ENCODE results near the gene GRIK4. TPM values are rescaled to one million over a fixed set of nuclear protein-coding genes. Genes with fewer than 3 reads are reported as not detected.

GRIK4 gene
- polyA plus RNA-seq, 1 experiment = 0.55 TPM

- DNase-seq (ENCODE audit: low read depth, low spot score) = no peak
- Histone ChIP-seq H3K9me3 (ENCODE audit: control insufficient read depth, insufficient read depth, low read length) (no peaks in the 10 kb centered on the region; the same call in 1 of the 2 replicates), H3K4me3 (ENCODE audit: low read depth, low read length) (no peak overlapping the region), H3K27me3 (ENCODE audit: control insufficient read depth, insufficient read depth, low read length) (peaks cover 15% of the 10 kb centered on the region), H3K27ac (ENCODE audit: low read depth, low read length) (no peak overlapping the region)
- CTCF ChIA-PET = interaction anchor here (1.0 kb wide), 1 partner anchor 240 kb away, joined by 3 read pairs; no protein-coding TSS in a partner anchor
- POLR2A ChIA-PET = no interaction called here
- TF ChIP-seq CTCF (IDR thresholded peaks at IDR 0.05; ENCODE audit: low read depth, low read length) = no peak
Observed at GRCh38 chr11:120954381-120954780, 442.8 kb downstream of the GRIK4 start.

- TF ChIP-seq CTCF (IDR thresholded peaks at IDR 0.05; ENCODE audit: low read depth, low read length) = no peak
Observed at GRCh38 chr11:120956710-120957495, 445.4 kb downstream of the GRIK4 start.

GRCh38 chr11:120958185-120958584 lies 446.6 kb downstream of the GRIK4 start:
- CTCF ChIA-PET = no interaction called here
- Histone ChIP-seq H3K27ac (ENCODE audit: low read depth, low read length) (no peak overlapping the region), H3K4me3 (ENCODE audit: low read depth, low read length) (no peak overlapping the region), H3K9me3 (ENCODE audit: control insufficient read depth, insufficient read depth, low read length) (no peaks in the 10 kb centered on the region; the same call in 1 of the 2 replicates), H3K27me3 (ENCODE audit: control insufficient read depth, insufficient read depth, low read length) (peaks cover 13% of the 10 kb centered on the region)
- POLR2A ChIA-PET = no interaction called here
- TF ChIP-seq CTCF (IDR thresholded peaks at IDR 0.05; ENCODE audit: low read depth, low read length) = no peak
- DNase-seq (ENCODE audit: low read depth, low spot score) = no peak

More at GRCh38 chr11:120956710-120957495, 445.4 kb downstream of the GRIK4 start:
- no peak overlapping the region for H3K4me3 ChIP-seq (ENCODE audit: low read depth, low read length)
- no peak overlapping the region for H3K27ac ChIP-seq (ENCODE audit: low read depth, low read length)
- POLR2A ChIA-PET = no interaction called here
- DNase-seq (ENCODE audit: low read depth, low spot score) = no peak
- H3K27me3 ChIP-seq (ENCODE audit: control insufficient read depth, insufficient read depth, low read length) = peaks cover 13% of the 10 kb centered on the region
- no peaks in the 10 kb centered on the region; the same call in 1 of the 2 replicates for H3K9me3 ChIP-seq (ENCODE audit: control insufficient read depth, insufficient read depth, low read length)
- CTCF ChIA-PET = no interaction called here

GRCh38 chr11:120959189-120959588 lies 447.6 kb downstream of the GRIK4 start:
- H3K27ac ChIP-seq (ENCODE audit: low read depth, low read length) = no peak overlapping the region
- DNase-seq (ENCODE audit: low read depth, low spot score) = no peak
- POLR2A ChIA-PET = no interaction called here
- no peak overlapping the region for H3K4me3 ChIP-seq (ENCODE audit: low read depth, low read length)
- peaks cover 10% of the 10 kb centered on the region for H3K27me3 ChIP-seq (ENCODE audit: control insufficient read depth, insufficient read depth, low read length)
- TF ChIP-seq CTCF (IDR thresholded peaks at IDR 0.05; ENCODE audit: low read depth, low read length) = no peak
- CTCF ChIA-PET = interaction anchor here (1.3 kb wide), 1 partner anchor 656 kb away, joined by 3 read pairs; no protein-coding TSS in a partner anchor
- no peaks in the 10 kb centered on the region for H3K9me3 ChIP-seq (ENCODE audit: control insufficient read depth, insufficient read depth, low read length)

GRCh38 chr11:120964857-120965256 lies 453.3 kb downstream of the GRIK4 start:
- TF ChIP-seq CTCF (IDR thresholded peaks at IDR 0.05; ENCODE audit: low read depth, low read length) = no peak
- CTCF ChIA-PET = no interaction called here
- peak; percentile 15 for DNase-seq (ENCODE audit: low read depth, low spot score)
- Histone ChIP-seq H3K9me3 (ENCODE audit: control insufficient read depth, insufficient read depth, low read length) (no peaks in the 10 kb centered on the region), H3K27me3 (ENCODE audit: control insufficient read depth, insufficient read depth, low read length) (peaks cover 6% of the 10 kb centered on the region), H3K27ac (ENCODE audit: low read depth, low read length) (no peak overlapping the region), H3K4me3 (ENCODE audit: low read depth, low read length) (no peak overlapping the region)
- POLR2A ChIA-PET = no interaction called here

All from AG04450 (cell line).